HPDE6-E6E7 (cell line): ENCODE measurements around the gene EVI5L.
A peak's percentile ranks its signal among the peaks of the same experiment; 100 is the strongest.
"Not testable (repeated sequence)": the region's sequence is repeated elsewhere in the genome, so short reads cannot be mapped to it uniquely, and the experiment has no call there.

ENCODE experiments used
- DNase-seq: peaks from one replicate; pipeline ENCODE4 v3.0.0; 2011; ENCODE audit warnings: missing footprints; ENCODE audit errors: extremely low spot score

Gene EVI5L

DNA sequence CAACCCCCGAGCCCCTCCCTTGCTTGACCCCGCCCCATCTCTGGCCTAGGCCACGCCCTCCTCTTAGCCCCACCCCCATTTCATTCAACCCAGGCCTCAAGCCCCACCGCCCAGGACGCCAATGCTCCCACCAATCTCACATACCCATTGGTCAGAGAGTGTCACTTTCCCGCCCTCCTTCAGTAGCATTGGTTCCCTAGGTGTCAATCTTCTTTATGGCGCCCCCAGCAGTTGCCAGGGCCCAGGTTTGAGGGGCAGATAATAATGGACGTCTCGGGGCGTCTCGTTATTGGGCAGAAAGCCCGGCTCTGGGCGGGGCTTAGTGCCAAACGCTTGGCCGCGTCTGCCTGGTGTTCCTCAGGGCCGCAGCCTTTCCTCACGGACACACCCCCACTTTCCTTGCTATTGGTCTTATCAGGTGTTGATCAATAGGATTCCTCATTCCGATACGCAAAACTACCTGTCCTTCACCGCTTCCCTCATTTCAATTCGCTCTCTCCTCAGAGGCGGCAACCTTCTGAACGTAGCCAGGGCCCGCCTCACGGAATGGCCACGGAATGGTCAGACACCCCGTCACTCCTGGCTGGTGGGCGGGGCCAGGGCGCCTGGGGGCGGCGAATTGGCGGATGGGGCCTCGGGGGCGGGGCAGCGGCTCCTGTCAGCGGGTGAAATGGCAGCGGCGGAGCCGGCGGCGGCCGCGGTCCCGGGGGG, at the start of gene EVI5L:
EVI5L (plus strand) TSS at position 658 of the 711 bp plus-strand sequence. CDS start 16,325 bp downstream, outside the sequence.
- DNase-seq, result peak; percentile 95

- no peak for DNase-seq
Measured at GRCh38 chr19:7781157-7781556, 48.9 kb upstream of the EVI5L start.

- DNase-seq, result peak; percentile 41
Measured at GRCh38 chr19:7783991-7784423, 46.0 kb upstream of the EVI5L start.

DNA sequence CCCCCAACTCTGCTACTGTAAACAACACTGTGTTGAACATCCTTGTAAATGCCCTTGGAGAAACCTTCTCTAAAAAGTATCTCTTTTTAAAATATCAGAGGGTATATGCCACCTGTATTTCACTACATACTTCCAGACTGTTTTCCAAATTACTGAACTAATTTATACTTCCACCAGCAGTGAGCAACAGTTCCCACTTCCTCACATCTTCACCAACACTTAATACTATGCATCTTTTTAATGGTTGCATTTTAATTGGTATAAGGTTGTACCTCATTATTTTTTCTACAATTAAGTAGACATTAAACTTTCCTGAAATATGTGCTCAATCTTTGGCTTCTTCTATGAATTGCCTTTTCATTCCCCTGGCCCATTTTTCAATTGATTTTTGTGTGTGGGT, 45.2 kb upstream of the EVI5L start:
- no peak for DNase-seq

DNA sequence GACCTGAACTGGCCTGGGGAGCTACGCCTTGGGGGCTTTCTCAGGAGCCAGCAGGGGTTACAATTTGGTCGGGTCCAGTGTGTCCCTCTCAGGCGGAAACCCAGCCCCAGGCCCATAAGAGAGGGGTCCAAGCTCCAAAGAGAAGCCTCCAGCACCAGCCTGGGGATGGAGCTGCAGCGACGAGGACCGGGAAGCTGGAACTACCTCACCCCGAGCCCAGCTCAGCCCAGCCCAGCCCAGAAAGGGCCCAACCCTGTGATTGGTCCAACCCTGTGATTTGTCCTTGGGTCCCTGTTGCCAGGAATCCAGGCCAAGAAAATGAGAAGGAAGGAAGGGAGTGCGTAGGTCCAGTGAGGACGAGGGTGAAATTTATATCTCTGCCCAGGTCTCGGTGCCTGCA, 42.9 kb upstream of the EVI5L start:
- no peak for DNase-seq

DNA sequence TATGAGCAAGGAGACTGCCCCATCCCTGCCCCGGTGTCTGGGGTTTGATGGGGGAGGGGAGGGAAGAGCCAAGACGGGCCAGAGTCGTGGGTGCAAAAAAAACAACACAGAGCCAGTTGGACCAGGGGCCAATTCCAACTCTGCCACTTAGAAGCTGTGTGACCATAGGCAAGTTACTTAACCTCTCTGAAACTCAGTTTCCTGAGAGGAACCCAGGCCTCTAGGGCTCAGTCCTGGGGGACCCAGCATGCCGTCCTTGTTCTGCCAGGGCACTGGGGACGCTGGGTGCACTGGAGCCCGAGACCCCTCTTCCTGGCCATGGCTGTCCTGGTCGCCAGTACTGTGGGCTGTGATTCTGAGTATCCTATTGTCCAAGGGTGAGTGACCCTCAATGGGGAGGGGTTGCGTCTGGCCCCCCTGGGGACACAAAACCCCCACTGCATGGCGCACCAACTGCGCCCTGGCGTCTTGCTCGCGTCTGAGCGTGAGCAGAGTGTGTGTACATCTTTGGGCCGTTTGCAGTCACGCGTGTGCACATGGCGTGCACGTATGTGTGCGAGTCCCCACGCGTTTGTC, 42.3 kb upstream of the EVI5L start:
- no peak for DNase-seq

GRCh38 chr19:7788178-7788932, 41.7 kb upstream of the EVI5L start:
- no peak for DNase-seq

DNA sequence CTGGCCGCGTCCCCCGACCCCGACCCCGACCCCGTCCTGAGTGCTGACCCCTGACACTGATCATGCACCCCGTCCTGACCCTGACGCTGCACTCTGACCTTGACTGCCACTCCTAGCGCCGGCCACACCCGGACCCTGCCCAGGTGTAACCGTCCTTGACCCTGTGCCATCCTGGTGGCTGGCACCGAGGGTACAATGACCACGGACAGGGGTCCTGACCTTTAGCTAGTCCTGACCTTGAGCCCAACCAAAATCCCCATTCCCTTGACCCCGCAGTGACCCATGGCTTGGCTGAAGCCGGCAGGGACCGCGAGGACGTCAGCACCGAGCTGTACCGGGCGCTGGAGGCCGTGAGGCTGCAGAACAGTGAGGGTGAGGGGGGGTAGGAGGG, 41.1 kb upstream of the EVI5L start:
- no peak for DNase-seq

GRCh38 chr19:7789447-7789846, 40.6 kb upstream of the EVI5L start:
- no peak for DNase-seq

DNA sequence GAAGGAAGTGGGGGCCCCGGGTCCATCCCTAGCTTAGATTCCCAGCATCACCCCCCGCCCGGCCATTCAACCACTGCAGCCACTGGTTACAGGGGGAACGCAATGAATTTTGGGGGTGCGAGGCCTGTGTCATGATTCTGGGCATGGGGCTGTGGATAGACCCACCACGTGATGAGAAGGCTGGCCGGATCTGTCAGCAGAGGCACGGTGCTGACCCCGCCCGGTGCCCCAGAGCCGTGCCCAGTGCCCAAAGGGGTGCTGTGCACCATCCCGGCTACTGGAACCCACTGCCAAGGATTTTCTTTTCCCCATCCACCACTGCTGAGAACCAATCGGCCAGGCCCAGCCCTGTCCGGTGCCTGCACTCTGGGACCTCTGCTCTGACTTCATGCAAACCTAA, 39.6 kb upstream of the EVI5L start:
- DNase-seq, result no peak

- no peak for DNase-seq
Measured at GRCh38 chr19:7792281-7792680, 37.7 kb upstream of the EVI5L start.

GRCh38 chr19:7792701-7793100, 37.3 kb upstream of the EVI5L start:
- DNase-seq, result not testable (repeated sequence)

DNA sequence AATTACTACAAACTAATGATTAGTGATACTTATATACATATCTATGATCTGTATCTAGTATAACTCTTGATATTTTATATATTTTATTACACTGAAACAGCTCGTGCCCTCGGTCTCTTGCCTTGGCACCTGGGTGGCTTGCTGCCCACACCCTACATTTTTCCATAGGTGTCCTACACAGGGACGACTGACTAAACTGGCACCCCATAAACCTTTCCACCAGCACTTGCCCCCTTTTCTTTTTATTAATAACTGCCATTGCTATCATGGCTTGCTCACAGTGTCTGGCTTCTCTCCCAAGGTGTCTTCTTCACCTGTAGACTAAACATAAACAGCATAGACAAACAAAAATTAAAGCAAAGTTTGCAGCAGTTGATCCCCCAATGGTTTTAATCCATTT, 36.5 kb upstream of the EVI5L start:
- DNase-seq, result no peak

DNA sequence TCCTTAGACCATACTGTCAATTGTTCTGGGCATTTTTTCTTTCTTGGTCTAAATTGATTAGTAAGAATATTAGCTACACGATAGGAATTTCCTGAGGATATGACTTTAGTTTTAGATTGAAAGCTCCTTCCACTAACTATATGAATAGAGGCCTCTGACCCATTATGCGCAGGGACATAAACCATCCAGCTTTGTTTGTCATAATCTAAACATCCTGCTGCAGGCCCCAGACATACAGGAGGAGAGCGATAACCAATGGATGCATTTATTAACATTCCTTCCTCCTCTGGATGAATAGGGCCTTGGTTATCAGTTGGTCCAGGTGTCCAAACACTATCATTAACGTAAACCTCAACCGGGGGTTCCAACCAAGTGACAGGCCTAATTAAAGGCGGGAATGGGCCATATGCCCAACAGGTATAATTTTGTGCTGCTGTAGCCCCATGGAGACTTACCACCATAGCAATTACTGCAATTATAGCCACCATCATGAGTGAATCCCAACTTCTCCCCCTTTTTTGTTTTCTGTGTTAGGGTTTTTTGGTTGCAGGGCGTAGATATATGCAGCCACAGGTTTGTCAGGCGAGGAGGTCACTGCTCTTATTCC, 34.4 kb upstream of the EVI5L start:
- no peak for DNase-seq

DNA sequence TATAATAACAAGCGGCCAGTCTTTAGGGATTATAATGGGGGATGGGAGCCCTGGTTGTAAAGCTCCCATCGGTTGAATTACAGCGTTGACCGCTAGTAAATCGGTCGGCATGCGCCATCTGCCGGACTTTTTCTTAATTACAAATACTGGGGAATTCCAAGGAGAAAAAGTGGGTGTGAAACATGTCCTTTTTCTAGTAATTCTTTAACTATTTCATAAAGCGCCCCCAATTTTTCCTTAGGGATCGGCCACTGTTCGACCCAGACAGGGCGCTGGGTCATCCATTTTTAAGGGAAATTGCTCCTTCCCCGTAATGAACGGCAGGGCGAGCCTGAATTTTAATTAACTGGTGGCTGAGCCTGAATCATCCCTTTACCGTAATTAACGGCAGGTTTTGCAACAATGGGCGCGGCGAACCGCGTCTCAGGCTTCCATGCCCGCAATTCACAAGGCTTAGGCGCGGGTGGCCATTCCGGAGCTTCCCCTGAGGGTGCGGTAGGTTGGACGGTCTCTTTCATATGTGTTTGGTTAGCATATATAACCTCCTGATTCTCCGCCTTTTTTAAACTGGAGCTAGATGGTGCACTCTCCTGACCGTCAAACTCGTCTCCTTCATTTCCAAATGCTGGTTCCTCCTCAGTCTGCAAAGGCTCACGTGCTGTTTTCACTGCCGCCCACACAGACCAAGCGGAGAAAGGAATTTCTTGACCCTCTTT, 30.2 kb upstream of the EVI5L start:
- DNase-seq, result peak; percentile 20

DNA sequence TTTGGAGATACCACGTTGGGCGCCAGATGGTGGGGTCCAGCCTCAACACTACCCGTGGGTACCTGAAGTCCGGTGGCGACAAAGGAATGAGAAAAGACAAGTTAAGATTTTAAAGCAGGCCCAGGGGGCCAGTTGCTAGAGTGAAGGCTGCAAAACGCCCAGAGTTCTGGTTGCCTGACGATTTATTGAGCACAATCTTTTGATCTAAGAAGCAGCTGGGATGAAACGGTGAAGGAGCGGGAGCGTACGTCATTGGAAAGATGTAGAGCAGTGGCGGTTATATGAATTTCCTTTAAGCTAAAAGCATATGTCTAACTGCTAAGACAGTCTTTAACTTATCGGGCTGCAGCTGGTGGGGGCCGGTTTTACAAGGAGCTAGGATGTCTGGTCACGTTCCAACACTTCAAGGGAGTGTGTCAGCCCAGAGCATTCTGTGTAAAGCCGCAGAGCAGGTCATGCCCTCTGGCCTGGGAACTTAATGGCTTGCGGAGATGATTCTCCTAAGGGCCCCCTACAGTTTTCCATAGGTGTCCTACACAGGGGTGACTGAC, 28.9 kb upstream of the EVI5L start:
- DNase-seq, result no peak

DNA sequence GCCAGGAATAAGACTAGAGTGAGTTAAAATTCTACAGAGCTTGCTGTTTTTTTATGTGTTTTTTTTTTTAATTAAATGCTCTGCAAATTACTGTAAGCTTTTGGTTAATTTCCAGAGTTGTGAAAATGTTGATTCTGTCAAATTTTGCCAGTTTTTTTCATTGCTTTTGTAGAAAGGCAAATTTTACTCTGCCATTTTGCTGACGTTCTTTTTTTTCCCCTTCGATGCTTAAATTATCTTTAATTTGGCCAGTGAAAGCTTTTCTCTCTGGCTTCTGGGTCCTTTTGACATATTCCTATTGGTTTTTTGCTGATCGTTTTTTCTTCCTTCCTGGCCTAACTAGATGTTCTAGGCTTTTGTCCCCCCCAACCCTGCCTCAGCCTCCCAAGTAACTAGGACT, 23.8 kb upstream of the EVI5L start:
- DNase-seq, result no peak

DNA sequence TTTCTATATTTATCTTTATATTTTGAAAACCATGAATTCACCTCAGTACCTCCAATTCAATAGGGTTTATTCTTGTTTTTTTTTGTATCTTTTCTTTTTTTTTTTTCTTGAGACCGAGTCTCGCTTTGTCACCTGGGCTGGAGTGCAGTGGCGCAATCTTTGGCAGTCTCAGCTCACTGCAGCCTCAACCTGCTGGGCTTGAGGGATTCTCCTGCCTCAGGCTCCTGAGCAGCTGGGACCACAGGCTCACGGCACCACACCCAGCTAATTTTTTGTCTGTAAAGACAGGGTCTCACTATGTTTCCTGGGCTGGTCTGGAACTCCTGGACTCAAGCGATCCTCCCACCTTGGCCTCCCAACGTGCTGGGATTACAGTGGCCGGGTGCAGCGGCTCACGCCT, 23.1 kb upstream of the EVI5L start:
- no peak for DNase-seq

- no peak for DNase-seq
Measured at GRCh38 chr19:7808108-7808507, 21.9 kb upstream of the EVI5L start.

DNA sequence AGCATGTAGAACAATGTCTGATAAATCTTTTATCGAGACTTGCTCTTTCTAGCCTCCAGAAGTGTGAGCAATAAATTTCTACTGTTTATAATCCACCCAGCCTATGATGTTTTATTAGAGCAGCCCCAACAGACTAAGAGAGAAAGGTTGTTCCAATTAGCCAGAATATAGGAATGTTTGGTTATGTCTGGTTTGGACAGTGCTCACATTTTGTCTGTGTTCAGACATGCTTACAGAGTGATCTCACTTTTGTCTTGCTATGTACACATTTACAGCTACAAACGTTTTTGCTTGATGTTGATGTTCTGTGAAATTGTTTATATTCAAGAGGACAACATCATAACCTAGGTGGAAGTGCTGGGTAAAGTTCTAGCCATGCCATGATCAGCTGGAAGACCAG, 18.0 kb upstream of the EVI5L start:
- DNase-seq, result no peak

GRCh38 chr19:7815325-7815724, 14.7 kb upstream of the EVI5L start:
- no peak for DNase-seq

DNA sequence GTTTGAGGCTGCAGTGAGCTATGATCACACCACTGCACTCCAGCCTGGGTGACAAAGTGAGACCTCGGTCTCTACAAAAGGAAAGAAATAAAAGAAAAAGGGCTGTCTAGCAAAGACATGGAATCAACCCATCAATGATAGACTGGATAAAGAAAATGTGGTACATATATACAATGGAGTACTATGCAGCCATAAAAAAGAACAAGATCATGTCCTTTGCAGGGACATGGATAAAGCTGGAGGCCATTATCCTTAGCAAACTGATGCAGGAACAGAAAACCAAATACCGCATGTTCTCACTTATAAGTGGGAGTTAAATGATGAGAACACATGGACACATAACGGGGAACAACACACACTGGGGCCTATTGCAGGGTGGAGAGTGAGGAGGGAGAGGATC, 14.0 kb upstream of the EVI5L start:
- DNase-seq, result not testable (repeated sequence)
